WI38 (cell line): Measurements from ENCODE around the gene GRAP.
"Not testable (repeated sequence)": the region's sequence is repeated elsewhere in the genome, so short reads cannot be mapped to it uniquely, and the experiment has no call there.

ENCODE experiments used
- H3K4me3 ChIP-seq: 2 replicates; pipeline ENCODE4 v1.5.1; 2011; ENCODE audit warnings: low read depth, mild to moderate bottlenecking, control low read depth, low read length

Gene GRAP

DNA sequence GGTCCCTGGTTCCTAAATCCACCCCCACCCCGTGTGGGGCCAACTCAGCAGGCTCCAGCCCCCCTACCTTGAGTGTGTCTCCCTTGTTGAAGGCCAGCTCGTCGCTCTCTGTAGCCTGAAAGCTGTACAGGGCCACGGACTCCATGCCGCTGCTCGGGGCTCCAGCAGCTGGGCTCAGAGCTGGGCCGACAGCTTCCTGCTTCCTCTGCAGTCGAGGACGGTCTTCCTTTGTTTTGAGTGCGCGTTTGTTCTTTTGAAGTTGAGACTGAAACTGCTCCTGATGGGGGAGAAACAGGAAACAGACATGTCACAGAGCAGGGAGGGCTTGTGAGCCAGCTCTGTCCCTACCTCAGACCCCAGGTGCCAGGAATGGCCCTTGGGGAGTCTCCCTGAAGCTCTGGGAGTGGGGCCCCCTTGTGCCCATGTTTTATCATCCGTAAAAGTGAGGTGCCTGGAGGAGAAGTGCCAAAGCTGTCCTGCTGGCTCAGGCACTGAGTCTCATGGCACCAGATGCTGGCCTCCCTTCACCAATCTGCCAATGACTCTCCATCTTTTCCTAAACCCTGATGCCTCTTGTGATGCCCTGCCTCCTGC lies at the start of gene GRAP:
GRAP (minus strand) TSS at position 176 of the 594 bp plus-strand sequence; CDS start at position 145, 31 bp downstream.
- H3K4me3 ChIP-seq = not testable (repeated sequence)

GRCh38 chr17:19093684-19094438 lies 47.1 kb upstream of the GRAP start:
- not testable (repeated sequence) for H3K4me3 ChIP-seq

- H3K4me3 ChIP-seq = not testable (repeated sequence)
Observed at GRCh38 chr17:19092737-19093683, 46.3 kb upstream of the GRAP start.

DNA sequence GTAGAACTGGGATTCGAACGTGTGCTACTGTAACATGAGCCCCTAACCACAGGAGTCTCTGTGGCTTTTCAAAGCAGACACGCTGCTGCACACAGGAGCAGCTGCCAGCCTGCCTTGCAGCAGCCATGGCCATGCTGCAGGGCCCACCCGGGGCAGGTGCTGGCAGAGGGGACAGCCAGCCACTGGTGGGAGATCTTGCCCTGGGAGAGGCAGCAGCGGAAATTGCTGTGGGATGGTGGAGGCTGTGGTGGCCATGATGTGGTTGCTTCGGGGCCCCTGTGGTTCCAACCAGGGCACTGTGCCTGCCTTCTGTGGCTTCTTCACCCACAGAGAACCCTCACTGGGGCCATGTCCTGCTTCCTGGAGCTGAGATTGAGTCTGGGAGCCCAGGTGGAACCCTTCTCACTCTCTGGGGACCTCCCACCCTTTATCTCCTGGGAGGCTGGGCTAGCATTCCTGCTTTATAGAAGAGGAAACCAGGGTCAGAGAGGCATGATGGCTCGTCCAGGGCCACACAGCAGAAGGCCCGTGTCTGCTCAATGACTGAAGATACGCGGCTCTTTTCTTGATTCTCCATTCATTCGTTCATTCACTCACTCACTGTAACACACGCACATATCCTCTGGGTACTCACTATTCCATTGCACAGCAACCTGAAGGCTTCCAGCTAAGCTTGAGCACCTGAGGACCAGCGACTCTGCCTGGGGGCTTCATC lies 43.5 kb upstream of the GRAP start:
- H3K4me3 ChIP-seq = not testable (repeated sequence)

- not testable (repeated sequence) for H3K4me3 ChIP-seq
Observed at GRCh38 chr17:19088804-19089685, 42.3 kb upstream of the GRAP start.

DNA sequence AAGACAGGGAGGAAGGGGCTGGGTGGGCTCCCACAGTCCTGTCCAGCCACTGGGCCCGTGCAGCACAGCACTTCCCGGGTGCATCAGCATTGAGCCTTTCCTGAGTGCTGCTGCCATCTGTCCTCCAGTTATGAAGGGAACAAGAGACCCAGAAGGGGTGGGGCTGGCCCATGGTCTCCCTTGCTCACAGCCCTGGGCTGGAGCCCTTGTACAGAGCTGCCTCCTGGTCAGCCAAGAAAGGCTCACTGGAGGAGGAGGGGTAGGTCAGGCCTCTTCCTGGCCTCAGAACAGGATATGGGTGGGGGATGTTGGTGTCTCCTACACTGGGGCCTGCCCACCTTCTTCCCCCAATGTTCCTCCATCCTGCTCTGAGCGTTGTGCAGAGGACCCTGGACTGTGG lies 30.6 kb upstream of the GRAP start:
- not testable (repeated sequence) for H3K4me3 ChIP-seq

GRCh38 chr17:19076398-19077192 lies 29.8 kb upstream of the GRAP start:
- not testable (repeated sequence) for H3K4me3 ChIP-seq

- not testable (repeated sequence) for H3K4me3 ChIP-seq
Observed at GRCh38 chr17:19070318-19071168, 23.8 kb upstream of the GRAP start.

- not testable (repeated sequence) for H3K4me3 ChIP-seq
Observed at GRCh38 chr17:19064378-19064777, 17.6 kb upstream of the GRAP start.

DNA sequence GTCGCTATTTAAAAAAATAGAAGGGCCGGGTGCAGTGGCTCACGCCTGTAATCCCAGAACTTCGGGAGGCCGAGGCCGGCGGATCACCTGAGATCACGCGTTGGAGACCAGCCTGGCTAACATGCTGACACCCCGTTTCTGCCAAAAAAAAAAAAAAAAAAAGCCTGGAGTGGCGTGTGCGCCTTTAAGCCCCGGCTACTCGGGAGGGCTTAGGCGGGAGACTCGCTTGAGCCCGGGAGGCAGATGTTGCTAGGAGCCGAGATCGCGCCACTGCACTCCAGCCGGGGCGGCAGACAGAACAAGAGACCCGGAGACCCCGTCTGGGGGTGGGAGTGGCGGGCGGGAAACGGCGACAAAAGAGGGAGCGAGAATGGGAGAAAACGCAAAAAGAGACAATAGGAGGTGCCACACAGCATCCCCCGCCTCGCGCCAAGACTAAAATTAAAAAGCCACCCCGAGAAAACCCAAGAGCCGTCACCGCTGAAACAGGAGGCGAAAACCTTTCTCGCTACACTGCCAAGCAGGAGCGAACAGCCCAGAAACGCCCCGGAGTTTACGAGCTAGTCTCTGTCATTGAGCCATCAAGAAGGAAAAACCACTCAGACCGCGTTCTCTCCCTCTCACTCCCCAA lies 16.7 kb upstream of the GRAP start:
- not testable (repeated sequence) for H3K4me3 ChIP-seq

DNA sequence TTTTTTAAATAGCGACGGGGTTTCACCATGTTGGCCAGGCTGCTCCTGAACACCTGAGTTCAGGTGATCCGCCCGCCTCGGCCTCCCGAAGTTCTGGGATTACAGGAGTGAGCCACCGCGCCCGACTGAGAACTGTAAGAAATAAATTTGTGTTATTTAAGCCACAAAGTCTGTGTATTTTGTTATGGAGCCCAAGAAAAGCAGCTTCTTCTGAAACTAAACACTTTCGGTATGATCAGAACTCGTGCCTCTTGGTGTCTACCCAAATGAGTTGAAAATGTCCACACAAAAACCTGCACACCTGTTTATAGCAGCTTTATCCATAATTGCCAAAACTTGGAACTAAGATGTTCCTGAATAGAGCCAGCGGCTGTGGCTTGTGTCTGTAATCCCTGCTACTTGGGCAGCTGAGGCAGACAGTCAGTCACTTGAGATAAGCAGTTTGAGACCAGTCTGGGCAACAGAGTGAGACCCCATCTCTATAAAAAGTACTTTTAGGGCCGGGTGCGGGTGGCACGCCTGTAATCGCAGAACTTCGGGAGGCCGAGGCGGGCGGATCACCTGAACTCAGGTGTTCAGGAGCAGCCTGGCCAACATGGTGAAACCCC lies 16.1 kb upstream of the GRAP start:
- not testable (repeated sequence) for H3K4me3 ChIP-seq

- not testable (repeated sequence) for H3K4me3 ChIP-seq
Observed at GRCh38 chr17:19062009-19062717, 15.4 kb upstream of the GRAP start.

- H3K4me3 ChIP-seq = not testable (repeated sequence)
Observed at GRCh38 chr17:19055447-19055846, 8.7 kb upstream of the GRAP start.

GRCh38 chr17:19048826-19049225 lies 2.1 kb upstream of the GRAP start:
- H3K4me3 ChIP-seq = not testable (repeated sequence)

DNA sequence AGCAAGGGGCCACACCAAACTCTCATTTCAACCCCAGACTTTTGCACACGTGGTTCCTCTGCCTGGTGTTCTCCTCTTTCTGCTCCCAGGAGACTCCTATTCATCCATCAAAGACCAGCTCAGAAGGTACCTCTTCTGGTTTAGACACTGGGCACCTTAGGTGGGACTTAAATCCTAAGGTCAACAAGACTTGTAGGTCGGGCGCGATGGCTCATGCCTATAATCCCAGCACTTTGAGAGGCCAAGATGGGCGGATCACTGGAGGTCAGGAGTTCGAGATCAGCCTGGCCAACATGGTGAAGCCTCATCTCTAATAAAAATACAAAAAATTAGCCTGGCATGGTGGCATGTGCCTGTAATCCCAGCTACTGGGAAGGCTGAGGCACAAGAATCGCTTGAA lies 753 bp upstream of the GRAP start:
- not testable (repeated sequence) for H3K4me3 ChIP-seq

DNA sequence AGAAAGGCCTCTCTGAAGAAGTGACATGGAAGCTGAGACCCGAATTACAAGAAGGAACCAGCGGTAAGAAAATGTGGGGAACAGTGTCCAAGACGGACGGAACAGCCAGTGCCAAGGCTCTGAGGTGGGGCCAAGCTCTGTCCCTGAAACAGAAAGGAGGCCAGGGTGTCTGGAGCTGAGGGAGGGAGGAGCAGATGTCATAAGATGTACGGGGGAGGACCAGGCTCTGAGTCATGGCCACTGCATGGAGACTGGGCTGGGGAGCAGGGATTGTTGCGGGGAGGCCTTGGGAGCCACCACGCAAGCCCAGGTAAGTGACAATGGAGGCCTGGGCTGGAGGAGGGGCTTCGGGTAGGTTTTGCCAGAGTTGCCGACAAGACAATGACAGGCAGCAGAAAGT lies 2.1 kb downstream of the GRAP start:
- not testable (repeated sequence) for H3K4me3 ChIP-seq
